ENCODE measurements around the gene SF3A2.
A peak's percentile ranks its signal among the peaks of the same experiment; 100 is the strongest.
"Not testable (repeated sequence)": the region's sequence is repeated elsewhere in the genome, so short reads cannot be mapped to it uniquely, and the experiment has no call there.

The SF3A2 gene

GRCh38 chr19:2273356-2274184, 36.9 kb downstream of the SF3A2 start:
- H3K36me3 ChIP-seq (ENCODE audit: insufficient read depth, low read length) = peaks cover 5% of the 10 kb centered on the region
- no peaks in the 10 kb centered on the region for H3K9me3 ChIP-seq (ENCODE audit: control insufficient read depth, insufficient read depth, low read length)
- peaks cover 3% of the 10 kb centered on the region; the same call in 1 of the 2 replicates for H3K4me1 ChIP-seq (ENCODE audit: insufficient read depth, low read length)
- peak overlapping the region; percentile 43 for H3K9ac ChIP-seq (ENCODE audit: low read depth, low read length)

- Histone ChIP-seq H3K9ac (ENCODE audit: low read depth, low read length) (no peak overlapping the region), H3K36me3 (ENCODE audit: insufficient read depth, low read length) (peaks cover 5% of the 10 kb centered on the region), H3K4me1 (ENCODE audit: insufficient read depth, low read length) (peaks cover 3% of the 10 kb centered on the region; the same call in 1 of the 2 replicates), H3K9me3 (ENCODE audit: control insufficient read depth, insufficient read depth, low read length) (no peaks in the 10 kb centered on the region)
Measured at GRCh38 chr19:2274185-2274711, 37.6 kb downstream of the SF3A2 start.

- Histone ChIP-seq H3K36me3 (ENCODE audit: insufficient read depth, low read length) (peaks cover 5% of the 10 kb centered on the region), H3K4me1 (ENCODE audit: insufficient read depth, low read length) (peaks cover 3% of the 10 kb centered on the region; the same call in 1 of the 2 replicates), H3K9me3 (ENCODE audit: control insufficient read depth, insufficient read depth, low read length) (no peaks in the 10 kb centered on the region), H3K9ac (ENCODE audit: low read depth, low read length) (no peak overlapping the region)
Measured at GRCh38 chr19:2274931-2275535, 38.4 kb downstream of the SF3A2 start.

GRCh38 chr19:2275588-2276428, 39.2 kb downstream of the SF3A2 start:
- peaks cover 5% of the 10 kb centered on the region for H3K36me3 ChIP-seq (ENCODE audit: insufficient read depth, low read length)

GRCh38 chr19:2276429-2276986, 39.9 kb downstream of the SF3A2 start:
- no peaks in the 10 kb centered on the region for H3K9me3 ChIP-seq (ENCODE audit: control insufficient read depth, insufficient read depth, low read length)
- no peak overlapping the region for H3K9ac ChIP-seq (ENCODE audit: low read depth, low read length)
- peaks cover 3% of the 10 kb centered on the region; the same call in 1 of the 2 replicates for H3K4me1 ChIP-seq (ENCODE audit: insufficient read depth, low read length)
- peaks cover 5% of the 10 kb centered on the region for H3K36me3 ChIP-seq (ENCODE audit: insufficient read depth, low read length)

More at GRCh38 chr19:2275588-2276428, 39.2 kb downstream of the SF3A2 start:
- Histone ChIP-seq H3K9ac (ENCODE audit: low read depth, low read length) (no peak overlapping the region), H3K9me3 (ENCODE audit: control insufficient read depth, insufficient read depth, low read length) (no peaks in the 10 kb centered on the region), H3K4me1 (ENCODE audit: insufficient read depth, low read length) (peaks cover 3% of the 10 kb centered on the region; the same call in 1 of the 2 replicates)

GRCh38 chr19:2277138-2277537, 40.5 kb downstream of the SF3A2 start:
- Histone ChIP-seq H3K36me3 (ENCODE audit: insufficient read depth, low read length) (peaks cover 5% of the 10 kb centered on the region), H3K9me3 (ENCODE audit: control insufficient read depth, insufficient read depth, low read length) (no peaks in the 10 kb centered on the region), H3K9ac (ENCODE audit: low read depth, low read length) (no peak overlapping the region), H3K4me1 (ENCODE audit: insufficient read depth, low read length) (peaks cover 3% of the 10 kb centered on the region; the same call in 1 of the 2 replicates)

GRCh38 chr19:2278459-2279158, 42.0 kb downstream of the SF3A2 start:
- no peaks in the 10 kb centered on the region for H3K9me3 ChIP-seq (ENCODE audit: control insufficient read depth, insufficient read depth, low read length)
- H3K36me3 ChIP-seq (ENCODE audit: insufficient read depth, low read length) = no peaks in the 10 kb centered on the region
- no peak overlapping the region for H3K9ac ChIP-seq (ENCODE audit: low read depth, low read length)
- peaks cover 3% of the 10 kb centered on the region; the same call in 1 of the 2 replicates for H3K4me1 ChIP-seq (ENCODE audit: insufficient read depth, low read length)

- H3K9me3 ChIP-seq (ENCODE audit: control insufficient read depth, insufficient read depth, low read length) = no peaks in the 10 kb centered on the region
- no peak overlapping the region for H3K9ac ChIP-seq (ENCODE audit: low read depth, low read length)
- no peaks in the 10 kb centered on the region; the same call in 1 of the 2 replicates for H3K4me1 ChIP-seq (ENCODE audit: insufficient read depth, low read length)
- H3K36me3 ChIP-seq (ENCODE audit: insufficient read depth, low read length) = no peaks in the 10 kb centered on the region
Measured at GRCh38 chr19:2280633-2281264, 44.1 kb downstream of the SF3A2 start.

- not testable (repeated sequence) for H3K36me3 ChIP-seq (ENCODE audit: insufficient read depth, low read length); H3K4me1 ChIP-seq (ENCODE audit: insufficient read depth, low read length); H3K9me3 ChIP-seq (ENCODE audit: control insufficient read depth, insufficient read depth, low read length)
- peak overlapping the region; percentile 12; the same call in 1 of the 2 replicates for H3K9ac ChIP-seq (ENCODE audit: low read depth, low read length)
Measured at GRCh38 chr19:2281265-2282061, 44.8 kb downstream of the SF3A2 start.

GRCh38 chr19:2282062-2282861, 45.6 kb downstream of the SF3A2 start, which contains the start of gene PEAK3:
PEAK3 (minus strand) TSS chr19:2282175; CDS start chr19:2280931, 1,244 bp downstream.
- H3K36me3 ChIP-seq (ENCODE audit: insufficient read depth, low read length) = no peaks in the 10 kb centered on the region
- H3K4me1 ChIP-seq (ENCODE audit: insufficient read depth, low read length) = no peaks in the 10 kb centered on the region
- H3K9me3 ChIP-seq (ENCODE audit: control insufficient read depth, insufficient read depth, low read length) = no peaks in the 10 kb centered on the region
- peak within 1 kb of the TSS; percentile 12; the same call in 1 of the 2 replicates for H3K9ac ChIP-seq (ENCODE audit: low read depth, low read length)

- no peaks in the 10 kb centered on the region for H3K4me1 ChIP-seq (ENCODE audit: insufficient read depth, low read length)
- H3K36me3 ChIP-seq (ENCODE audit: insufficient read depth, low read length) = no peaks in the 10 kb centered on the region
- H3K9me3 ChIP-seq (ENCODE audit: control insufficient read depth, insufficient read depth, low read length) = no peaks in the 10 kb centered on the region
- H3K9ac ChIP-seq (ENCODE audit: low read depth, low read length) = no peak overlapping the region
Measured at GRCh38 chr19:2282862-2283237, 46.2 kb downstream of the SF3A2 start.
